SU-DHL-6 (cell line): ENCODE results near the gene ZSWIM4.
A peak's percentile ranks its signal among the peaks of the same experiment; 100 is the strongest.

ENCODE experiments used
- H2AFZ ChIP-seq: fragments of 200-600 bp; sonication (generic); 2 replicates; pipeline ENCODE4 v1.6.1; 2014; ENCODE audit warnings: low read depth, mild to moderate bottlenecking, moderate library complexity, mixed read lengths, antibody characterized with exemption, low read length; ENCODE audit not compliant: severe bottlenecking
- H3F3A ChIP-seq: fragments of 200-600 bp; shearing (Covaris generic); 2 replicates; pipeline ENCODE4 v1.6.0; 2016; ENCODE audit warnings: antibody characterized with exemption, mild to moderate bottlenecking; ENCODE audit not compliant: insufficient read depth
- H3K27ac ChIP-seq: fragments of 200-600 bp; sonication (generic); 2 replicates; pipeline ENCODE4 v1.5.1; 2016; ENCODE audit warnings: low read depth, mild to moderate bottlenecking, low read length, moderate library complexity, mixed read lengths
- H3K27me3 ChIP-seq: fragments of 200-600 bp; sonication (generic), shearing (Covaris generic); 2 replicates; pipeline ENCODE4 v1.6.0; 2014; ENCODE audit warnings: mild to moderate bottlenecking, low read length
- H3K36me3 ChIP-seq: fragments of 200-600 bp; sonication (generic); 2 replicates; pipeline ENCODE4 v1.6.1; 2014; ENCODE audit warnings: mild to moderate bottlenecking, low read length, mixed read lengths
- H3K4me2 ChIP-seq: fragments of 300-600, 200-600 bp; shearing (Covaris generic), sonication (generic); 2 replicates; pipeline ENCODE4 v1.6.0; 2014; ENCODE audit warnings: low read length, low read depth, mild to moderate bottlenecking; ENCODE audit not compliant: poor library complexity, severe bottlenecking
- H3K4me3 ChIP-seq: fragments of 200-600 bp; sonication (generic); 2 replicates; pipeline ENCODE4 v1.5.1; 2014; ENCODE audit warnings: antibody characterized with exemption, low read length, mild to moderate bottlenecking, mixed read lengths; ENCODE audit not compliant: insufficient read depth, poor library complexity, severe bottlenecking
- H3K79me2 ChIP-seq: fragments of 200-600 bp; sonication (generic); 2 replicates; pipeline ENCODE4 v1.6.1; 2014; ENCODE audit warnings: mild to moderate bottlenecking, low read length, moderate library complexity; ENCODE audit not compliant: insufficient read depth
- H3K9ac ChIP-seq: fragments of 200-600 bp; sonication (generic); 2 replicates; pipeline ENCODE4 v1.7.0; 2014; ENCODE audit warnings: mild to moderate bottlenecking, low read length
- H3K9me2 ChIP-seq: fragments of 200-600 bp; sonication (generic); replicated peaks from 2 replicates; pipeline ENCODE4 v1.6.1; 2014; ENCODE audit warnings: low read length; ENCODE audit not compliant: insufficient read depth
- H3K9me3 ChIP-seq: fragments of 200-600 bp; sonication (generic); 2 replicates; pipeline ENCODE4 v1.6.1; 2014; ENCODE audit warnings: low read length, mixed read lengths; ENCODE audit not compliant: insufficient read depth
- H4K20me1 ChIP-seq: fragments of 200-600 bp; sonication (generic); 2 replicates; pipeline ENCODE4 v1.6.1; 2014; ENCODE audit warnings: low read depth, mild to moderate bottlenecking, antibody characterized with exemption, low read length, moderate library complexity, mixed read lengths
- EZH2phosphoT487 ChIP-seq: fragments of 200-600 bp; sonication (generic), shearing (Covaris generic); conservative IDR thresholded peaks from 2 replicates; pipeline ENCODE4 v1.6.1; 2018; ENCODE audit warnings: mild to moderate bottlenecking, antibody characterized with exemption, low read length, moderate library complexity, mixed read lengths
- TF ChIP-seq, protein P1 (sequence below): fragments of 200-600 bp; sonication (generic); IDR thresholded peaks from one replicate; pipeline ENCODE4 v1.5.1; 2017; ENCODE audit warnings: antibody characterized with exemption, mild to moderate bottlenecking, low read length, moderate library complexity; ENCODE audit not compliant: insufficient read depth, poor library complexity, severe bottlenecking

ZSWIM4 gene

DNA sequence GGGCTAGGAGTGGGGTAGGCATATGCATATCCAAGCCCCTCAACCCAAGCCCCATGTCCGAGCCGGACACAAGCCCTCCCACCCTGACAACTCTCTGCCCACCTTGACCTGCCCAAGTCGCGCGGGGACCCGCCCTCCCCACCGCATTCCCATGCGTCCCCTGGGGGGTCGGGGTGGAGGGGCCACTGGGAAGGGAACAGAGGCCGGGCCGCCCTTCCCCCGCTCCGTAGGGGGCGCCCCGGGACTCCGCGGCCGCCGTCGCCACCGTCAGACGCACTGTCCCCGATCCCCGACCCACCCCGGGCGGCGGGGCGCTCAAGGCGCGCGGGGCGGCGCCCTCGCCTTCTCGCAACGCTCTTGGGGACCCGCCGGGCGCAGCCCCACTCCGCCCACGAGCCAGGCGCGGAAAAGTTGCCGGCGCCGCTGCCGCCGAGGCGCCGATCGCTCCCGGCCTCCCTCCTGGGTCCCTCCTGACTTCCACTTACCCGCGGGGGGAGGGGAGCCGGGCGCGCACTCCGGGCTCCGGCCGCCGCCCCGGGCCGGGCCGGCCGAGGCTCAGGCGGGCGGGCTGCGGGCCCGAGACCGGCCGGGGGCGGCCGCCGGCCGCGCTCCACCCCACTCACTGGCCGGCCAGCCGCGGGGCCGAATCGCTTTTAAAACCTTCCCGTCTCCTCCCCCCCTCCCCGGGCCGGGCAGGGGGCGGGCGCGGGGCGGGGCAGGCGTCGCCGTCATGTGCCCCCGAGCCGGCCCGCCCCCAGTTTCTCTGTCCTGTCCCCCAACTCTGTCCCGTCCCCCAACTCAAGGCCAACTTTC is 47.3 kb downstream of the ZSWIM4 start:
- Histone ChIP-seq H3K9me3 (no peaks in the 10 kb centered on the region), H3K4me3 (peak overlapping the region; percentile 57), H3F3A (peaks cover 6% of the 10 kb centered on the region; the same call in 1 of the 2 replicates), H3K36me3 (no peaks in the 10 kb centered on the region), H3K9ac (peak overlapping the region; percentile 56), H3K9me2 (no peaks in the 10 kb centered on the region), H3K4me2 (peak overlapping the region; percentile 58), H2AFZ (peak overlapping the region; percentile 76), H3K27ac (no peak overlapping the region), H3K27me3 (no peaks in the 10 kb centered on the region), H3K79me2 (no peaks in the 10 kb centered on the region), H4K20me1 (no peaks in the 10 kb centered on the region)
- TF ChIP-seq, protein P1, sequence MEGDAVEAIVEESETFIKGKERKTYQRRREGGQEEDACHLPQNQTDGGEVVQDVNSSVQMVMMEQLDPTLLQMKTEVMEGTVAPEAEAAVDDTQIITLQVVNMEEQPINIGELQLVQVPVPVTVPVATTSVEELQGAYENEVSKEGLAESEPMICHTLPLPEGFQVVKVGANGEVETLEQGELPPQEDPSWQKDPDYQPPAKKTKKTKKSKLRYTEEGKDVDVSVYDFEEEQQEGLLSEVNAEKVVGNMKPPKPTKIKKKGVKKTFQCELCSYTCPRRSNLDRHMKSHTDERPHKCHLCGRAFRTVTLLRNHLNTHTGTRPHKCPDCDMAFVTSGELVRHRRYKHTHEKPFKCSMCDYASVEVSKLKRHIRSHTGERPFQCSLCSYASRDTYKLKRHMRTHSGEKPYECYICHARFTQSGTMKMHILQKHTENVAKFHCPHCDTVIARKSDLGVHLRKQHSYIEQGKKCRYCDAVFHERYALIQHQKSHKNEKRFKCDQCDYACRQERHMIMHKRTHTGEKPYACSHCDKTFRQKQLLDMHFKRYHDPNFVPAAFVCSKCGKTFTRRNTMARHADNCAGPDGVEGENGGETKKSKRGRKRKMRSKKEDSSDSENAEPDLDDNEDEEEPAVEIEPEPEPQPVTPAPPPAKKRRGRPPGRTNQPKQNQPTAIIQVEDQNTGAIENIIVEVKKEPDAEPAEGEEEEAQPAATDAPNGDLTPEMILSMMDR = no peak
- TF ChIP-seq EZH2phosphoT487 = no peak

DNA sequence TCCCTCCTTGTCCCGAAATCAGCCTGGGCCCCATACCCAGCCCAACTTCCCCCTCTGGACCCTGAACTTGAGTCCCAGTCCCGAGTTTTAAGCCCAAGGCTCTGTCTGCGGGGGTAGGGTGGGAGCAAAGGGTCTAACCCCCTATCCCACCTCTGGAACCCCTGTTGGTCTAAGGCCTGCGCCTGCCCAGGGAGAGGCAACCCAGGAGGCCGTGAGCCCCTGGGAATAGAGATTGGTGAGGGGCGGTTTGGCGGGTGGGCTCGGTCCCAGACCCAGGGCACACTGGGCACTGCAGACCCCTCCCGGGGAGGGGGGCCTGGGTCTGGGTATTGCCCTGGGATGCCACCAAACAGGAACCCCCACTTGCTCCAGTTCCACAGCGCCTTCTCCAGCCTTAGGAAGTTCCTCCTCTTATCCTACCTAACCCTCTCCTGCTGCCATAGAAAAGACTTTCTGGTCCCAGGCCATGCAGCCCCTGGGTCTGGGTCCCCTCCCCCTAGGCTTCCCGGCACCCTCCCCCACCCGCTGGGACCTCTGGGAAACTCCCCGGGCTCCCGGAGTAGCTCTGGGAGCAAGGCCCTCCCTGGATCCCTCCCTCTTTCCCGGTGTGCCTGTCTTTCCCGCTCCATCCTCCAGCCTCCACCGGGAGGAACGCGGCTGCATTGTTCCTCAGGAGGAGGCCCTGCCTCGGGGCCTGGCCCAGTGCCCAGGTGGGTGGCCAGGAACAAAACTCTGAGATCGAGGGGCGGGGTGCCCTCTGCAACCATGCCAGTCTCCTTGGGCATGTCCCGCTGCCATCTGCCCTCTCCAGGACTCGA is 48.1 kb downstream of the ZSWIM4 start:
- Histone ChIP-seq H3K27ac (no peak overlapping the region), H3K27me3 (no peaks in the 10 kb centered on the region), H3K9me3 (no peaks in the 10 kb centered on the region), H3K9me2 (no peaks in the 10 kb centered on the region), H4K20me1 (no peaks in the 10 kb centered on the region), H2AFZ (no peak overlapping the region), H3K36me3 (no peaks in the 10 kb centered on the region), H3K4me3 (peak overlapping the region; percentile 25), H3K4me2 (peak overlapping the region; percentile 54), H3F3A (peaks cover 8% of the 10 kb centered on the region; the same call in 1 of the 2 replicates), H3K9ac (peak overlapping the region; percentile 56), H3K79me2 (no peaks in the 10 kb centered on the region)
- TF ChIP-seq EZH2phosphoT487 = no peak
- TF ChIP-seq, protein P1 = no peak

DNA sequence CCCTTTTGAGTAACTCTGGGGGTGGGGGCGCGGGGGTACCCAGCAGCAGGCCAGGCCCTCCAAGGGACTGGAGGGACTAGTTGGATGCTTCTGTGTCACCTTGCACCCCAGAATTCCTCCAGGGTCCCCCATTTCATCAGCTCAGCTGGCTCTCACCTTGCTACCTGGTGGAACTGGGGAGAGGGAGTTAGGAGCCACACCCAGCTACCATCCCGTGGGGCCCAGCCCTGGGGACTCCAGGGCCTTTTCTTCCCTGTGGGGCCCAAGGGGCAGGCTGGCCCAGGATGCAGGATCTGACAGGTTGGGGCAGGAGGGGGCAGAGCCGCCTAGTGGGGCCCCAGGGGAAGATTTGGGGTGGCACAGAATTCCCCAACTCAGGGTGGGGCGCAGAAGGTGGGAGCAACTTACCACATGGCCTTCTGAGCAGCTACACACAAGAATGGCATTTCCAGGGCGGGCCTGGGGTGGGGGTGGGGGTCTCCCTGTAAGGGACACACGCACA is 48.9 kb downstream of the ZSWIM4 start:
- Histone ChIP-seq H3K36me3 (no peaks in the 10 kb centered on the region), H3F3A (peaks cover 8% of the 10 kb centered on the region; the same call in 1 of the 2 replicates), H3K79me2 (no peaks in the 10 kb centered on the region), H3K4me2 (no peak overlapping the region), H4K20me1 (no peaks in the 10 kb centered on the region), H3K27ac (no peak overlapping the region), H3K9me3 (no peaks in the 10 kb centered on the region), H3K4me3 (no peak overlapping the region), H2AFZ (no peak overlapping the region), H3K27me3 (no peaks in the 10 kb centered on the region), H3K9ac (no peak overlapping the region), H3K9me2 (no peaks in the 10 kb centered on the region)
- TF ChIP-seq EZH2phosphoT487 = no peak
- TF ChIP-seq, protein P1 = no peak
